CD4-positive, alpha-beta memory T cell (primary cell): ENCODE results near the gene CA5A. TPM values are rescaled to one million over a fixed set of nuclear protein-coding genes. Genes with fewer than 3 reads are reported as not detected.

Experiments used
- CTCF ChIA-PET: fragments of 350-600 bp; sonication (Branson Sonifier 250); formaldehyde crosslinking; loops from one replicate; lab custom pipeline; 2021; ENCODE audit warnings: inconsistent platforms; ENCODE audit not compliant: partially characterized antibody; lab: Charles Lee
- POLR2A ChIA-PET: fragments of 350-600 bp; sonication (Branson Sonifier 250); formaldehyde crosslinking; loops from one replicate; lab custom pipeline; 2021; ENCODE audit not compliant: partially characterized antibody; lab: Charles Lee
- DNase-seq, 5 donors: peaks; one replicate each; pipeline versions ENCODE4 v3.0.0 to v3.0.0-alpha.2; 2020 to 2022; ENCODE audit warnings: mixed read lengths in 1 of 5
- H3K27ac ChIP-seq: one replicate; pipeline ENCODE4 v1.7.0; 2013; ENCODE audit warnings: low read depth, low read length
- H3K27me3 ChIP-seq: 2 replicates; pipeline ENCODE4 v1.7.0; 2013; ENCODE audit warnings: mild to moderate bottlenecking, low read length, moderate library complexity; ENCODE audit not compliant: insufficient read depth
- H3K36me3 ChIP-seq: 2 replicates; pipeline ENCODE4 v1.7.0; 2013; ENCODE audit warnings: mild to moderate bottlenecking, low read length, moderate library complexity; ENCODE audit not compliant: insufficient read depth
- H3K4me1 ChIP-seq: 2 replicates; pipeline ENCODE4 v1.7.0; 2013; ENCODE audit warnings: mild to moderate bottlenecking, low read length, moderate library complexity; ENCODE audit not compliant: insufficient read depth
- H3K4me3 ChIP-seq, 2 donors: one replicate each; pipeline ENCODE4 v1.7.0; 2013; ENCODE audit warnings: low read length in 2 of 2, mild to moderate bottlenecking in 1 of 2
- H3K9me3 ChIP-seq, 2 donors: one replicate each; pipeline ENCODE4 v1.7.0; 2013; ENCODE audit warnings: low read length in 2 of 2, control low read depth in 1 of 2; ENCODE audit not compliant: control insufficient read depth in 1 of 2
- H3K27ac Mint-ChIP-seq, 7 donors: one replicate each; pipeline ENCODE4 v1.8.0; 2020 to 2021; ENCODE audit warnings: mixed read lengths in 7 of 7, mild to moderate bottlenecking in 6 of 7, inconsistent platforms in 3 of 7, moderate library complexity in 3 of 7
- H3K27me3 Mint-ChIP-seq, 2 donors: one replicate each; pipeline ENCODE4 v1.8.0; 2020 to 2021; ENCODE audit warnings: mixed read lengths in 2 of 2
- H3K36me3 Mint-ChIP-seq, 2 donors: one replicate each; pipeline ENCODE4 v1.8.0; 2020 to 2021; ENCODE audit warnings: mixed read lengths in 2 of 2, inconsistent platforms in 1 of 2, mild to moderate bottlenecking in 1 of 2
- H3K4me1 Mint-ChIP-seq, 4 donors: one replicate each; pipeline ENCODE4 v1.8.0; 2020 to 2021; ENCODE audit warnings: mixed read lengths in 4 of 4, mild to moderate bottlenecking in 1 of 4
- H3K4me3 Mint-ChIP-seq, 8 donors: one replicate each; pipeline ENCODE4 v1.8.0; 2020 to 2021; ENCODE audit warnings: mixed read lengths in 8 of 8, mild to moderate bottlenecking in 7 of 8, moderate library complexity in 6 of 8, inconsistent platforms in 3 of 8
- H3K9me3 Mint-ChIP-seq, 8 donors: one replicate each; pipeline ENCODE4 v1.8.0; 2020 to 2021; ENCODE audit warnings: mixed read lengths in 8 of 8, mild to moderate bottlenecking in 5 of 8, inconsistent platforms in 3 of 8, moderate library complexity in 1 of 8
- intact Hi-C: fragments of 100-400 bp; cut with micrococcal nuclease; formaldehyde crosslinking; loops from one replicate; pipeline ENCODE4 v1.15.1; 2023
- polyA plus RNA-seq, 2 donors: library from polyadenylated mRNA; unstranded; fragments of 300-500 nt; fragmentation: Illumina TruSeq; gene quantifications; one replicate each; pipeline ENCODE4 v1.2.3, GENCODE V29; 2021
- total RNA-seq, 2 experiments: library from RNA; stranded (reverse); gene quantifications; one replicate each; pipeline ENCODE4 v1.2.3, GENCODE V29; 2021

The CA5A gene
- total and polyA plus RNA-seq, 4 experiments from 2014 or later: not detected

GRCh38 chr16:87948735-87949070 is 12.4 kb upstream of the CA5A start:
- peak overlapping the region in 1 of 7 donors; percentile 60 for H3K27ac Mint-ChIP-seq

GRCh38 chr16:87948119-87948545 is 11.8 kb upstream of the CA5A start:
- Histone ChIP-seq H3K9me3 (no peaks in the 10 kb centered on the region), H3K27me3 (no peaks in the 10 kb centered on the region), H3K4me1 (peaks cover 18% of the 10 kb centered on the region), H3K36me3 (no peaks in the 10 kb centered on the region), H3K27ac (no peak overlapping the region), H3K4me3 (no peak overlapping the region)
- no peak overlapping the region for H3K27ac Mint-ChIP-seq
- H3K9me3 Mint-ChIP-seq: peaks cover 0 to 2% (median 0%) of the 10 kb centered on the region in 8 donors
- ChIA-PET CTCF (interaction anchor here (1.1 kb wide), 1 partner anchor 179 kb away, joined by 3 read pairs; no protein-coding TSS in a partner anchor), POLR2A (no interaction called here)
- H3K4me3 Mint-ChIP-seq: peak overlapping the region in 2 of 8 donors; percentile 21 to 36
- peaks cover 0 to 11% of the 10 kb centered on the region in 2 donors for H3K36me3 Mint-ChIP-seq
- DNase-seq: no peak
- intact Hi-C loops: no loop called here
- H3K27me3 Mint-ChIP-seq: peaks cover 0 to 2% of the 10 kb centered on the region in 2 donors
- peaks cover 5 to 21% (median 14%) of the 10 kb centered on the region in 4 donors for H3K4me1 Mint-ChIP-seq

More at GRCh38 chr16:87948735-87949070, 12.4 kb upstream of the CA5A start:
- peaks cover 0 to 2% of the 10 kb centered on the region in 2 donors for H3K27me3 Mint-ChIP-seq
- Histone ChIP-seq H3K4me1 (peaks cover 24% of the 10 kb centered on the region), H3K36me3 (no peaks in the 10 kb centered on the region), H3K4me3 (no peak overlapping the region), H3K9me3 (no peaks in the 10 kb centered on the region), H3K27ac (no peak overlapping the region), H3K27me3 (no peaks in the 10 kb centered on the region)
- peaks cover 4 to 17% of the 10 kb centered on the region in 2 donors for H3K36me3 Mint-ChIP-seq
- peaks cover 0 to 2% (median 0%) of the 10 kb centered on the region in 8 donors for H3K9me3 Mint-ChIP-seq
- peak overlapping the region in 1 of 8 donors; percentile 50 for H3K4me3 Mint-ChIP-seq
- peaks cover 11 to 27% (median 20%) of the 10 kb centered on the region in 4 donors for H3K4me1 Mint-ChIP-seq
- ChIA-PET CTCF (interaction anchor here (1.1 kb wide), 1 partner anchor 179 kb away, joined by 3 read pairs; no protein-coding TSS in a partner anchor), POLR2A (interaction anchor here (1.0 kb wide), 1 partner anchor 15 kb away, joined by 3 read pairs; no protein-coding TSS in a partner anchor)
- intact Hi-C loops: no loop called here
- DNase-seq: no peak

GRCh38 chr16:87947356-87948118 is 11.2 kb upstream of the CA5A start:
- Mint-ChIP-seq H3K4me3 (peak overlapping the region in 3 of 8 donors; percentile 8 to 32 (median 21)), H3K27ac (peak overlapping the region in 2 of 7 donors; percentile 60 to 66), H3K9me3 (peaks cover 0 to 2% (median 0%) of the 10 kb centered on the region in 8 donors), H3K27me3 (peaks cover 0 to 2% of the 10 kb centered on the region in 2 donors), H3K4me1 (peaks cover 5 to 17% (median 12%) of the 10 kb centered on the region in 4 donors), H3K36me3 (peaks cover 0 to 11% of the 10 kb centered on the region in 2 donors)
- intact Hi-C loops: no loop called here
- peaks cover 12% of the 10 kb centered on the region for H3K4me1 ChIP-seq
- H3K9me3 ChIP-seq: no peaks in the 10 kb centered on the region
- CTCF ChIA-PET: no interaction called here
- H3K27ac ChIP-seq: no peak overlapping the region
- H3K36me3 ChIP-seq: no peaks in the 10 kb centered on the region
- POLR2A ChIA-PET: no interaction called here
- H3K27me3 ChIP-seq: no peaks in the 10 kb centered on the region
- DNase-seq: no peak
- H3K4me3 ChIP-seq: no peak overlapping the region

GRCh38 chr16:87946596-87947347 is 10.4 kb upstream of the CA5A start:
- H3K27me3 Mint-ChIP-seq: peaks cover 0 to 2% of the 10 kb centered on the region in 2 donors
- Histone ChIP-seq H3K27me3 (no peaks in the 10 kb centered on the region), H3K36me3 (no peaks in the 10 kb centered on the region), H3K27ac (no peak overlapping the region), H3K4me1 (peaks cover 5% of the 10 kb centered on the region), H3K9me3 (no peaks in the 10 kb centered on the region), H3K4me3 (no peak overlapping the region)
- intact Hi-C loops: no loop called here
- ChIA-PET POLR2A (no interaction called here), CTCF (no interaction called here)
- DNase-seq: no peak
- peaks cover 0 to 10% (median 6%) of the 10 kb centered on the region in 4 donors for H3K4me1 Mint-ChIP-seq
- H3K9me3 Mint-ChIP-seq: no peaks in the 10 kb centered on the region
- peaks cover 0 to 5% of the 10 kb centered on the region in 2 donors for H3K36me3 Mint-ChIP-seq
- H3K4me3 Mint-ChIP-seq: no peak overlapping the region
- no peak overlapping the region for H3K27ac Mint-ChIP-seq

- Histone ChIP-seq H3K36me3 (no peaks in the 10 kb centered on the region), H3K4me3 (no peak overlapping the region), H3K27ac (no peak overlapping the region), H3K4me1 (peaks cover 4% of the 10 kb centered on the region), H3K9me3 (no peaks in the 10 kb centered on the region), H3K27me3 (no peaks in the 10 kb centered on the region)
- intact Hi-C loops: no loop called here
- CTCF ChIA-PET: no interaction called here
- Mint-ChIP-seq H3K4me1 (peaks cover 0 to 2% (median 2%) of the 10 kb centered on the region in 4 donors), H3K27ac (no peak overlapping the region), H3K9me3 (peaks cover 0 to 2% (median 0%) of the 10 kb centered on the region in 8 donors), H3K36me3 (no peaks in the 10 kb centered on the region), H3K27me3 (peaks cover 0 to 2% of the 10 kb centered on the region in 2 donors), H3K4me3 (peak overlapping the region in 4 of 8 donors; percentile 10 to 66 (median 26))
- DNase-seq: no peak
- POLR2A ChIA-PET: no interaction called here
Measured at GRCh38 chr16:87945351-87946042, 9.2 kb upstream of the CA5A start.

- Histone ChIP-seq H3K4me3 (no peak overlapping the region), H3K4me1 (no peaks in the 10 kb centered on the region), H3K9me3 (no peaks in the 10 kb centered on the region), H3K36me3 (no peaks in the 10 kb centered on the region), H3K27ac (no peak overlapping the region), H3K27me3 (no peaks in the 10 kb centered on the region)
- no peak for DNase-seq
- Mint-ChIP-seq H3K9me3 (peaks cover 0 to 2% (median 0%) of the 10 kb centered on the region in 8 donors), H3K36me3 (no peaks in the 10 kb centered on the region), H3K4me3 (no peak overlapping the region), H3K27me3 (peaks cover 0 to 2% of the 10 kb centered on the region in 2 donors), H3K4me1 (peaks cover 0 to 3% (median under 1%) of the 10 kb centered on the region in 4 donors), H3K27ac (no peak overlapping the region)
- ChIA-PET CTCF (interaction anchor here (1.0 kb wide), 1 partner anchor 164 kb away, joined by 3 read pairs; no protein-coding TSS in a partner anchor), POLR2A (no interaction called here)
- intact Hi-C loops: no loop called here
Measured at GRCh38 chr16:87942680-87943079, 6.4 kb upstream of the CA5A start.
